A549 (cell line): ENCODE data around the gene MPST. TPM values are rescaled to one million over a fixed set of nuclear protein-coding genes. Genes with fewer than 3 reads are reported as not detected.

Experiments used
- ATAC-seq, 2 experiments: fragments of 200-7000 bp in 1 of 2; fragments of >200 bp in 1 of 2; cut with Nextera tagmentation in 1 of 2; cut with Tn5 transposase in 1 of 2; 3 replicates each; pipeline versions ENCODE4 v1.8.0 to v1.9.1; 2018 to 2020; ENCODE audit warnings: mild to moderate bottlenecking in 1 of 2, moderate library complexity in 1 of 2
- CTCF ChIA-PET: fragments of 300-600 bp; sonication (Branson Sonifier 250); formaldehyde crosslinking; extraction: SDS; loops from one replicate; lab custom pipeline; 2021; ENCODE audit warnings: antibody characterized with exemption, inconsistent platforms; lab: Yijun Ruan, JAX
- POLR2A ChIA-PET: fragments of 350-600 bp; formaldehyde crosslinking; extraction: SDS; loops from one replicate; lab custom pipeline; 2021; ENCODE audit warnings: antibody characterized with exemption, inconsistent platforms; lab: Yijun Ruan, JAX
- DNase-seq, 2 experiments: peaks; one replicate each; pipeline versions ENCODE4 v3.0.0 to v3.0.0-alpha.2; 2011 to 2016; ENCODE audit warnings: low read depth in 1 of 2, low spot score in 1 of 2
- FAIRE-seq: peaks from 2 replicates; lab custom pipeline; 2011; peaks lifted over from hg19 to GRCh38; lab: Jason Lieb, UNC
- H3K27ac ChIP-seq, 2 experiments: fragments of >200 bp; sonication (Bioruptor Twin); formaldehyde crosslinking; 3 replicates each; pipeline ENCODE4 v1.5.1; 2016 to 2017
- H3K4me1 ChIP-seq: fragments of >200 bp; sonication (Bioruptor Twin); formaldehyde crosslinking; 3 replicates; pipeline ENCODE4 v1.6.1; 2016
- H3K4me2 ChIP-seq: fragments of >200 bp; sonication (Bioruptor Twin); formaldehyde crosslinking; 3 replicates; pipeline ENCODE4 v1.6.1; 2016
- H3K4me3 ChIP-seq: fragments of >200 bp; sonication (Bioruptor Twin); formaldehyde crosslinking; 3 replicates; pipeline ENCODE4 v1.5.1; 2016
- H3K9me3 ChIP-seq: fragments of >200 bp; sonication (Bioruptor Twin); formaldehyde crosslinking; 3 replicates; pipeline ENCODE4 v1.6.1; 2016
- ATOH8 ChIP-seq: fragments of 250-450 bp; sonication (Bioruptor Pico); IDR thresholded peaks from 2 replicates; pipeline ENCODE4 v1.5.0; 2020; ENCODE audit warnings: low read depth, mild to moderate bottlenecking, moderate library complexity
- BHLHE40 ChIP-seq: IDR thresholded peaks from 2 replicates; pipeline ENCODE4 v1.6.1; 2012; ENCODE audit warnings: low read depth, low read length, inconsistent platforms
- CBX8 ChIP-seq: fragments of 200-600 bp; sonication (generic); IDR thresholded peaks from 2 replicates; pipeline ENCODE4 v1.6.1; 2016
- E2F6 ChIP-seq: IDR thresholded peaks from 2 replicates; pipeline ENCODE4 v1.6.1; 2012; ENCODE audit warnings: low read depth, borderline replicate concordance
- EHF ChIP-seq: fragments of 250-450 bp; sonication (Bioruptor Pico); IDR thresholded peaks from 2 replicates; pipeline ENCODE4 v1.5.0; 2020; ENCODE audit warnings: mild to moderate bottlenecking
- EHMT2 ChIP-seq: fragments of 200-600 bp; sonication (generic); IDR thresholded peaks from 2 replicates; pipeline ENCODE4 v1.6.1; 2016; ENCODE audit warnings: antibody characterized with exemption, low read depth, mild to moderate bottlenecking, moderate library complexity
- ELK1 ChIP-seq: fragments of 150-350 bp; IDR thresholded peaks from 2 replicates; pipeline ENCODE4 v1.6.1; 2014; ENCODE audit warnings: low read depth, mild to moderate bottlenecking, low read length
- EP300 ChIP-seq, 2 experiments: fragments of >200 bp; sonication (Bioruptor Twin); formaldehyde crosslinking; IDR thresholded peaks; 2 replicates in 1 of 2; 3 replicates in 1 of 2; pipeline ENCODE4 v1.6.1; 2016 to 2017
- ESRRA ChIP-seq: fragments of 150-350 bp; IDR thresholded peaks from 2 replicates; pipeline ENCODE4 v1.6.1; 2014; ENCODE audit warnings: mild to moderate bottlenecking, low read length, borderline replicate concordance
- FOSB ChIP-seq: fragments of 250-450 bp; sonication (Bioruptor Pico); IDR thresholded peaks from 2 replicates; pipeline ENCODE4 v1.5.0; 2020; ENCODE audit warnings: mild to moderate bottlenecking, moderate library complexity
- FOSL2 ChIP-seq, 2 experiments: fragments of 450-650 bp in 1 of 2; fragments of >200 bp in 1 of 2; sonication (Bioruptor Twin) in 1 of 2; formaldehyde crosslinking; IDR thresholded peaks; 2 replicates each; pipeline versions ENCODE4 v1.5.0 to v1.6.1; 2016 to 2020; ENCODE audit warnings: mild to moderate bottlenecking in 1 of 2, moderate library complexity in 1 of 2
- FOXS1 ChIP-seq: fragments of 250-450 bp; sonication (Bioruptor Pico); IDR thresholded peaks from 2 replicates; pipeline ENCODE4 v1.5.0; 2020; ENCODE audit warnings: mild to moderate bottlenecking, moderate library complexity
- HDAC2 ChIP-seq: fragments of 200-600 bp; sonication (generic); IDR thresholded peaks from 2 replicates; pipeline ENCODE4 v1.6.1; 2016
- HEYL ChIP-seq: fragments of 250-450 bp; sonication (Bioruptor Pico); IDR thresholded peaks from 2 replicates; pipeline ENCODE4 v1.8.0; 2021; ENCODE audit warnings: mild to moderate bottlenecking, moderate library complexity
- HOXA7 ChIP-seq: fragments of 250-450 bp; sonication (Bioruptor Pico); IDR thresholded peaks from 2 replicates; pipeline ENCODE4 v1.5.0; 2020; ENCODE audit warnings: mild to moderate bottlenecking, moderate library complexity
- HOXB13 ChIP-seq: fragments of 250-450 bp; sonication (Bioruptor Pico); IDR thresholded peaks from 2 replicates; pipeline ENCODE4 v1.5.0; 2020; ENCODE audit warnings: low read depth, mild to moderate bottlenecking, moderate library complexity
- JUN ChIP-seq, 2 experiments: fragments of >200 bp; sonication (Bioruptor Twin); formaldehyde crosslinking; IDR thresholded peaks; 2 replicates in 1 of 2; 3 replicates in 1 of 2; pipeline ENCODE4 v1.6.1; 2016 to 2017
- KDM1A ChIP-seq: fragments of 200-600 bp; sonication (generic); IDR thresholded peaks from 2 replicates; pipeline ENCODE4 v1.6.1; 2016; ENCODE audit warnings: low read depth, mild to moderate bottlenecking
- KDM5A ChIP-seq: fragments of 200-600 bp; sonication (generic); IDR thresholded peaks from 2 replicates; pipeline ENCODE4 v1.6.1; 2016; ENCODE audit warnings: antibody characterized with exemption, mild to moderate bottlenecking
- MAFK ChIP-seq: fragments of 450-650 bp; IDR thresholded peaks from 2 replicates; pipeline ENCODE4 v1.6.1; 2014; ENCODE audit not compliant: partially characterized antibody
- MAZ ChIP-seq: fragments of 150-350 bp; IDR thresholded peaks from 2 replicates; pipeline ENCODE4 v1.6.1; 2014; ENCODE audit warnings: antibody characterized with exemption, low read depth, low read length, borderline replicate concordance
- NFE2L2 ChIP-seq: fragments of 150-350 bp; conservative IDR thresholded peaks from 2 replicates; pipeline ENCODE4 v1.6.1; 2014; ENCODE audit warnings: low read length
- PBX3 ChIP-seq: IDR thresholded peaks from 2 replicates; pipeline ENCODE4 v1.6.1; 2012
- POLR2A ChIP-seq: IDR thresholded peaks from 2 replicates; pipeline ENCODE4 v1.6.1; 2012; ENCODE audit warnings: mild to moderate bottlenecking, low read length
- RAD21 ChIP-seq, 2 experiments: fragments of >200 bp in 1 of 2; sonication (Bioruptor Twin) in 1 of 2; formaldehyde crosslinking in 1 of 2; IDR thresholded peaks in 1 of 2; conservative IDR thresholded peaks in 1 of 2; 2 replicates in 1 of 2; 3 replicates in 1 of 2; pipeline ENCODE4 v1.6.1; 2012 to 2018; ENCODE audit warnings: inconsistent platforms in 1 of 2
- RCOR1 ChIP-seq: fragments of 150-350 bp; IDR thresholded peaks from 2 replicates; pipeline ENCODE4 v1.6.1; 2014; ENCODE audit warnings: antibody characterized with exemption, low read length, low read depth
- REST ChIP-seq: fragments of 200-600 bp; sonication (generic); IDR thresholded peaks from 2 replicates; pipeline ENCODE4 v1.6.1; 2016; ENCODE audit warnings: antibody characterized with exemption, mild to moderate bottlenecking, moderate library complexity
- SREBF2 ChIP-seq: fragments of 450-650 bp; IDR thresholded peaks from 2 replicates; pipeline ENCODE4 v1.6.1; 2014; ENCODE audit warnings: mild to moderate bottlenecking, moderate library complexity
- TP53 ChIP-seq: fragments of 250-450 bp; sonication (Bioruptor Pico); IDR thresholded peaks from 2 replicates; pipeline ENCODE4 v1.5.0; 2021; ENCODE audit warnings: mild to moderate bottlenecking, moderate library complexity
- ZSCAN20 ChIP-seq: fragments of 250-450 bp; sonication (Bioruptor Pico); IDR thresholded peaks from 2 replicates; pipeline ENCODE4 v1.8.0; 2022; ENCODE audit warnings: mild to moderate bottlenecking, moderate library complexity
- WGBS: methylation state at CpG from one replicate; pipeline ENCODE4 v1.1.6; 2017; ENCODE audit errors: missing lambda C conversion rate; 5-methylcytosine and 5-hydroxymethylcytosine counted together
- polyA plus RNA-seq, 4 experiments: library from polyadenylated mRNA; depleted of rRNA in 3 of 4; stranded (reverse); fragments of >200 nt; fragmentation: RNase III in 1 of 4; extraction: RNeasy Plus Mini Kit Qiagen cat#74134 plus additional on column Dnase treatment in 1 of 4; gene quantifications; 2 replicates in 3 of 4; 3 replicates in 1 of 4; pipeline ENCODE4 v1.2.3, GENCODE V29; 2011 to 2017

The MPST gene
- polyA plus RNA-seq, 2 of the 4 experiments (the other 2 are of a cell fraction) = 44.2 to 63.3 TPM

- FAIRE-seq = no peak
- DNase-seq = no peak
- Histone ChIP-seq H3K4me2 (peak overlapping the region; percentile 90; the same call in 2 of the 3 replicates), H3K9me3 (no peaks in the 10 kb centered on the region), H3K27ac (peak overlapping the region; percentile 98 to 100), H3K4me3 (no peak overlapping the region), H3K4me1 (peaks cover 62% of the 10 kb centered on the region)
- WGBS = 65% methylated on average over 11 of the region's 14 CpGs
- ATAC-seq = no peak
- TF ChIP-seq RAD21 (conservative IDR thresholded peaks at IDR 0.05 in 1 of 2, IDR thresholded peaks at IDR 0.05 in 1 of 2) (peak; percentile 1 to 20; a peak in 1 of 5 replicates), FOSL2 (IDR thresholded peaks at IDR 0.05) (no peak), FOSL2 (CRISPR knock-in tag; IDR thresholded peaks at IDR 0.05) (no peak)
- POLR2A ChIA-PET = interaction anchor here (0.8 kb wide), 1 partner anchor 12 kb away, joined by 3 read pairs; no protein-coding TSS in a partner anchor
- CTCF ChIA-PET = interaction anchor here (0.6 to 13.1 kb wide), 5 partner anchors 11 to 514 kb away, joined by 3 to 142 read pairs (median 3); partner anchors contain the start of genes MPST and TST
Measured at GRCh38 chr22:37030560-37031281, 11.2 kb downstream of the MPST start.

GRCh38 chr22:37032134-37032534 is 12.6 kb downstream of the MPST start:
- CTCF ChIA-PET = interaction anchor here (0.8 to 13.1 kb wide), 7 partner anchors 12 to 261 kb away, joined by 3 to 142 read pairs (median 3); partner anchors contain the start of genes MPST and TST
- Histone ChIP-seq H3K27ac (peak overlapping the region; percentile 98 to 100), H3K4me3 (peak overlapping the region; percentile 37), H3K9me3 (no peaks in the 10 kb centered on the region), H3K4me2 (peak overlapping the region; percentile 90), H3K4me1 (peaks cover 59% of the 10 kb centered on the region)
- POLR2A ChIA-PET = interaction anchor here (0.7 to 1.8 kb wide), 7 partner anchors 9 to 256 kb away, joined by 3 to 15 read pairs (median 4); partner anchors contain the start of genes IFT27, MPST and TST
- ATAC-seq (peak in 1 of 2 experiments; percentile 27; a peak in 4 of 6 replicates), FAIRE-seq (no peak), DNase-seq (no peak)
- WGBS = 5% methylated on average over 2 of the region's 2 CpGs
- TF ChIP-seq EHMT2 = no peak
- TF ChIP-seq TP53 (CRISPR knock-in tag) = no peak
- TF ChIP-seq KDM5A = no peak
- TF ChIP-seq JUN (IDR thresholded peaks at IDR 0.05) = no peak; a peak in 1 of 5 replicates
- TF ChIP-seq PBX3 = no peak
- TF ChIP-seq HOXA7 (CRISPR knock-in tag) = no peak
- no peak for TF ChIP-seq EP300 (IDR thresholded peaks at IDR 0.05)
- no peak for TF ChIP-seq REST
- TF ChIP-seq E2F6 = 0 out of 2 replicates have a peak, but pooled peaks have one; percentile 11
- no peak for TF ChIP-seq RCOR1
- TF ChIP-seq BHLHE40 = no peak
- TF ChIP-seq HDAC2 = peak; percentile 46; the same call in 1 of the 2 replicates
- TF ChIP-seq POLR2A = no peak
- no peak for TF ChIP-seq CBX8
- no peak for TF ChIP-seq NFE2L2
- TF ChIP-seq ATOH8 (CRISPR knock-in tag) = no peak
- TF ChIP-seq ESRRA = no peak
- TF ChIP-seq HEYL (CRISPR knock-in tag) = no peak
- no peak for TF ChIP-seq FOXS1 (CRISPR knock-in tag)
- peak; percentile 62; the same call in 1 of the 2 replicates for TF ChIP-seq KDM1A
- no peak for TF ChIP-seq ELK1
- TF ChIP-seq ZSCAN20 (CRISPR knock-in tag) = no peak
- no peak for TF ChIP-seq MAZ
- TF ChIP-seq HOXB13 (CRISPR knock-in tag) = no peak
- TF ChIP-seq EHF (CRISPR knock-in tag) = no peak
- TF ChIP-seq SREBF2 = no peak
- TF ChIP-seq MAFK = peak; percentile 43
- TF ChIP-seq FOSL2 (IDR thresholded peaks at IDR 0.05) = no peak
- no peak for TF ChIP-seq FOSL2 (CRISPR knock-in tag; IDR thresholded peaks at IDR 0.05)
- TF ChIP-seq FOSB = no peak
